OCI-LY7 (cell line): ENCODE measurements around the gene FBXL15. TPM values are rescaled to one million over a fixed set of nuclear protein-coding genes. Genes with fewer than 3 reads are reported as not detected.

Experiments
- BruUV-seq: library from RNA; stranded (reverse); fragments of 400-500 nt; replicated peaks from 2 replicates; lab custom pipeline; 2021; lab: Mats Ljungman, UMichigan
- CTCF ChIA-PET: fragments of 300-600 bp; sonication (Branson Sonifier 250); formaldehyde crosslinking; loops from one replicate; lab custom pipeline; 2022; ENCODE audit warnings: antibody characterized with exemption; ENCODE audit not compliant: unreplicated experiment; lab: Charles Lee
- POLR2A ChIA-PET: fragments of 300-600 bp; sonication (Branson Sonifier 250); formaldehyde crosslinking; loops from one replicate; lab custom pipeline; 2022; ENCODE audit warnings: antibody characterized with exemption; lab: Charles Lee
- DNase-seq: peaks from one replicate; pipeline ENCODE4 v3.0.0-alpha.2; 2015; ENCODE audit warnings: low spot score
- H2AFZ ChIP-seq: fragments of 200-600 bp; sonication (generic), shearing (Covaris generic); 2 replicates; pipeline ENCODE4 v1.6.1; 2014; ENCODE audit warnings: mild to moderate bottlenecking, antibody characterized with exemption, low read length, moderate library complexity
- H3K27ac ChIP-seq: fragments of 200-600 bp; sonication (generic); 2 replicates; pipeline ENCODE4 v1.5.1; 2014; ENCODE audit warnings: mixed run types, low read depth, mild to moderate bottlenecking, moderate library complexity, low read length, inconsistent platforms; ENCODE audit not compliant: poor library complexity, severe bottlenecking
- H3K36me3 ChIP-seq: fragments of 200-600 bp; sonication (generic); 2 replicates; pipeline ENCODE4 v1.6.1; 2014; ENCODE audit warnings: mild to moderate bottlenecking, antibody characterized with exemption, low read length, moderate library complexity, mixed read lengths; ENCODE audit not compliant: insufficient read depth
- H3K4me1 ChIP-seq: fragments of 200-600 bp; sonication (generic); 2 replicates; pipeline ENCODE4 v1.5.1; 2014; ENCODE audit warnings: mild to moderate bottlenecking, low read length; ENCODE audit not compliant: insufficient read depth, poor library complexity, severe bottlenecking
- H3K4me2 ChIP-seq: fragments of 200-600 bp; sonication (generic); 2 replicates; pipeline ENCODE4 v1.6.1; 2014; ENCODE audit warnings: mild to moderate bottlenecking, low read length
- H3K4me3 ChIP-seq: fragments of 200-600 bp; sonication (generic); 2 replicates; pipeline ENCODE4 v1.5.1; 2014; ENCODE audit warnings: mild to moderate bottlenecking, low read depth, low read length; ENCODE audit not compliant: poor library complexity, severe bottlenecking
- H3K79me2 ChIP-seq: fragments of 200-600 bp; sonication (generic); 2 replicates; pipeline ENCODE4 v1.6.1; 2016; ENCODE audit warnings: low read depth, mild to moderate bottlenecking, low read length, moderate library complexity, mixed read lengths; ENCODE audit not compliant: insufficient read depth
- H3K9me2 ChIP-seq: fragments of 200-600 bp; sonication (generic); 2 replicates; pipeline ENCODE4 v1.6.1; 2016; ENCODE audit warnings: mild to moderate bottlenecking, low read length, mixed read lengths; ENCODE audit not compliant: insufficient read depth
- H3K9me3 ChIP-seq: fragments of 200-600 bp; sonication (generic); 2 replicates; pipeline ENCODE4 v1.6.1; 2014; ENCODE audit warnings: mild to moderate bottlenecking, mixed run types, low read length, mixed read lengths
- H4K20me1 ChIP-seq: fragments of 200-600 bp; sonication (generic); 2 replicates; pipeline ENCODE4 v1.6.1; 2014; ENCODE audit warnings: mild to moderate bottlenecking, antibody characterized with exemption, low read length, moderate library complexity, mixed read lengths; ENCODE audit not compliant: insufficient read depth
- CTCF ChIP-seq: fragments of 200-600 bp; sonication (generic); conservative IDR thresholded peaks from 2 replicates; pipeline ENCODE4 v1.5.1; 2014; ENCODE audit warnings: mild to moderate bottlenecking, antibody characterized with exemption, low read length, moderate library complexity, mixed read lengths
- EZH2phosphoT487 ChIP-seq: fragments of 200-600 bp; sonication (generic); IDR thresholded peaks from 2 replicates; pipeline ENCODE4 v1.6.1; 2018; ENCODE audit warnings: low read depth, borderline replicate concordance, mild to moderate bottlenecking, mixed run types, antibody characterized with exemption, low read length, moderate library complexity, mixed read lengths
- intact Hi-C: fragments of 100-400 bp; cut with micrococcal nuclease; formaldehyde crosslinking; loops from one replicate; pipeline ENCODE4 v1.10.0; 2022; ENCODE audit not compliant: unreplicated experiment
- total RNA-seq, 2 experiments: library from RNA; depleted of rRNA in 1 of 2; stranded (reverse); fragments of >200 nt in 1 of 2; shearing (Covaris generic) in 1 of 2; gene quantifications; 2 replicates each; pipeline ENCODE4 v1.2.3, GENCODE V29; 2014 to 2022

FBXL15 gene
- total RNA-seq, 2 experiments from 2014 or later = 13.3 to 18.2 TPM

DNA sequence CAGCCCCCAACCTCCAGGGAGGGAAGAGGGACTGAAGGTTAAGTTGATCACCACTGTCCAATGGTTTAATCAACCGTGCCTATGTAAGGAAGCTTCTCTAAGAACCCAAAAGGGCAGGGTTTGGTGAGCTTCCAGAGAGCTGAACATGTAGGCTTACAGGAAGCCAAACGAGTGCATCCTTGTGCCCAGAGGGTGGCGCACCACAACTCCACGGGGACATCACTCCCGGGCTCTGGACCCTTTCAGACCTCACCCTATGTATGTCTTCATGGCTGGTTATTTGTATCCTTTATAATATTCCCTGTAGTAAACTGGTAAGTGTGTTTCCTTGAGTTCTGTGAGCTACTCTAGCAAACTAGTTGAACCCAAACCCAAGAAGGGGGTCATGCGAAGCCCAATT, 36.6 kb upstream of the FBXL15 start:
- BruUV-seq = no TSS peak
- CTCF ChIA-PET = no interaction called here
- Histone ChIP-seq H3K27ac (no peak overlapping the region), H3K4me1 (peaks cover 12% of the 10 kb centered on the region), H3K79me2 (no peaks in the 10 kb centered on the region), H4K20me1 (no peaks in the 10 kb centered on the region), H3K4me2 (no peak overlapping the region), H3K36me3 (peaks cover 34% of the 10 kb centered on the region), H2AFZ (no peak overlapping the region), H3K9me2 (no peaks in the 10 kb centered on the region), H3K4me3 (no peak overlapping the region), H3K9me3 (no peaks in the 10 kb centered on the region)
- no peak for TF ChIP-seq EZH2phosphoT487
- peak; percentile 57 for TF ChIP-seq CTCF
- no peak for DNase-seq
- POLR2A ChIA-PET = interaction anchor here (1.3 to 1.8 kb wide), 2 partner anchors 12 to 19 kb away, joined by 5 to 6 read pairs; no protein-coding TSS in a partner anchor
- intact Hi-C loops = no loop called here

- Histone ChIP-seq H3K27ac (no peak overlapping the region), H3K4me2 (no peak overlapping the region), H3K36me3 (peaks cover 27% of the 10 kb centered on the region), H3K9me3 (no peaks in the 10 kb centered on the region), H3K4me1 (peaks cover 12% of the 10 kb centered on the region), H4K20me1 (no peaks in the 10 kb centered on the region), H3K4me3 (no peak overlapping the region), H3K79me2 (no peaks in the 10 kb centered on the region), H3K9me2 (no peaks in the 10 kb centered on the region), H2AFZ (no peak overlapping the region)
- no peak for TF ChIP-seq EZH2phosphoT487
- TF ChIP-seq CTCF = no peak
- DNase-seq = no peak
- POLR2A ChIA-PET = interaction anchor here (1.3 to 1.8 kb wide), 2 partner anchors 13 to 20 kb away, joined by 5 to 6 read pairs; no protein-coding TSS in a partner anchor
- no TSS peak for BruUV-seq
- intact Hi-C loops = no loop called here
- CTCF ChIA-PET = no interaction called here
Measured at GRCh38 chr10:102384606-102385429, 35.8 kb upstream of the FBXL15 start.

DNA sequence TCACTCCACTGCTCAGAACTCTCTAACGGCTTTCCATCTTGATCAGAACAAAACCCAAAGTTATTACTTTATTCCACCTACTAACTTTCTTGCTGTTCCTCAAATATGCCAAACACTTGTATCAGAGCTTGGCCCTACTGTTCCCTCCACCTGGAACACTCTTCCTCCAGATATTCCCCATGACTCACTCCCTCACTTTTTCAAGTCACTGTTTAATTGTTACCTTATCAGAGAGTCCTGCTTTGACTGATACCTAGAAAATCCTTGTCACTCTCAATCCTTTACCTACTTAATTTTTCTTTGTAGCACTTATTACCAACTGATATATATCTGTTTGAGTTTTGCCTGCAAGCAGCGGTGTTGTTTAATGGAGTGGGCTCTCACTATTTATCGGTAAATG, 30.7 kb upstream of the FBXL15 start:
- Histone ChIP-seq H2AFZ (no peak overlapping the region), H3K4me1 (peaks cover 15% of the 10 kb centered on the region), H3K9me3 (no peaks in the 10 kb centered on the region), H3K9me2 (no peaks in the 10 kb centered on the region), H4K20me1 (no peaks in the 10 kb centered on the region), H3K79me2 (no peaks in the 10 kb centered on the region), H3K4me3 (no peak overlapping the region), H3K4me2 (no peak overlapping the region), H3K36me3 (no peaks in the 10 kb centered on the region), H3K27ac (no peak overlapping the region)
- ChIA-PET CTCF (no interaction called here), POLR2A (interaction anchor here (0.6 kb wide), 3 partner anchors 43 to 1759 kb away, joined by 3 read pairs; no protein-coding TSS in a partner anchor)
- intact Hi-C loops = no loop called here
- no TSS peak for BruUV-seq
- TF ChIP-seq CTCF (no peak), EZH2phosphoT487 (no peak)
- DNase-seq = no peak
